ENCODE measurements around the gene DLG2.
A peak's percentile ranks its signal among the peaks of the same experiment; 100 is the strongest.

DLG2 gene

DNA sequence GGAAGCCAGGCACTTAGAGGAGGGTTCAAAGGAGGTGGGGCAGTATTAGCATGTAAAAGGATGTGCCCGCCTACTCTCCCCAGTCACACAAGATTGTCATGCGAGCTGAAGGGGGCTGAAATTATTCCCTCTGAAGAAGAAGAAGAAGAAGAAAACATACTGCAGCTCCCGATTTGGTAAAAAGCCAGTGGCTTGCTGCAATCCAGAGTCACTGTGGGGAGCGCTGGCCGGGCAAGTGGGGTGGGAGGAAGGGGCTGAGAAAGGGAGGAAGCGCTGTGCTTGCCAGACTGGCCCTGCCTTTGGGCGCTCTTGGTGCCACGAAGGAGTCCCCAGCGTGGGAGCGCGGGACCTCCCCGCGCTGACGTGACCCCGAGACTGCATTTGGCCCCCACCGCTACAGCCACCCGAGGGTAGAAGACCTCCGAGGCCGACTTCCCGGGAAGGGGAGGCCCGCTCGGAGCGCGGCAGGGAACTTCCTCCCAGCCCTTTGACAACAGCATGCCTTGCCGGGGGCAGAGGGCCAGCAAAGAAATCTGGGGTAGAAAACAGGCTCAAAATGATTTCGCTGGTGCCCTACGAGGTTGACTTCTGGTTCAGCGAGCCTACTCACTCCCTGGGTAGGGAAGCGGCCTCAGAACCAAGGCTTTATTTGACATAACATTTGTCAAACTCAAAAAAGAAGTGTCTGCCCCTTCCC lies 906.3 kb downstream of the DLG2 start:
- TF ChIP-seq, protein P1, sequence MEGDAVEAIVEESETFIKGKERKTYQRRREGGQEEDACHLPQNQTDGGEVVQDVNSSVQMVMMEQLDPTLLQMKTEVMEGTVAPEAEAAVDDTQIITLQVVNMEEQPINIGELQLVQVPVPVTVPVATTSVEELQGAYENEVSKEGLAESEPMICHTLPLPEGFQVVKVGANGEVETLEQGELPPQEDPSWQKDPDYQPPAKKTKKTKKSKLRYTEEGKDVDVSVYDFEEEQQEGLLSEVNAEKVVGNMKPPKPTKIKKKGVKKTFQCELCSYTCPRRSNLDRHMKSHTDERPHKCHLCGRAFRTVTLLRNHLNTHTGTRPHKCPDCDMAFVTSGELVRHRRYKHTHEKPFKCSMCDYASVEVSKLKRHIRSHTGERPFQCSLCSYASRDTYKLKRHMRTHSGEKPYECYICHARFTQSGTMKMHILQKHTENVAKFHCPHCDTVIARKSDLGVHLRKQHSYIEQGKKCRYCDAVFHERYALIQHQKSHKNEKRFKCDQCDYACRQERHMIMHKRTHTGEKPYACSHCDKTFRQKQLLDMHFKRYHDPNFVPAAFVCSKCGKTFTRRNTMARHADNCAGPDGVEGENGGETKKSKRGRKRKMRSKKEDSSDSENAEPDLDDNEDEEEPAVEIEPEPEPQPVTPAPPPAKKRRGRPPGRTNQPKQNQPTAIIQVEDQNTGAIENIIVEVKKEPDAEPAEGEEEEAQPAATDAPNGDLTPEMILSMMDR (conservative IDR thresholded peaks at IDR 0.05; ENCODE audit: low read depth) = no peak
- no peak for DNase-seq (ENCODE audit: low spot score)
- no peak overlapping the region for H3K27ac ChIP-seq
- CTCF ChIA-PET = no interaction called here
- POLR2A ChIA-PET (ENCODE audit: low non-redundant PET) = no interaction called here

- ChIA-PET CTCF (no interaction called here), POLR2A (ENCODE audit: low non-redundant PET) (no interaction called here)
- no peak for DNase-seq (ENCODE audit: low spot score)
- no peak overlapping the region for H3K27ac ChIP-seq
- TF ChIP-seq, protein P1 (conservative IDR thresholded peaks at IDR 0.05; ENCODE audit: low read depth) = no peak
Observed at GRCh38 chr11:84719935-84720577, 907.1 kb downstream of the DLG2 start.

DNA sequence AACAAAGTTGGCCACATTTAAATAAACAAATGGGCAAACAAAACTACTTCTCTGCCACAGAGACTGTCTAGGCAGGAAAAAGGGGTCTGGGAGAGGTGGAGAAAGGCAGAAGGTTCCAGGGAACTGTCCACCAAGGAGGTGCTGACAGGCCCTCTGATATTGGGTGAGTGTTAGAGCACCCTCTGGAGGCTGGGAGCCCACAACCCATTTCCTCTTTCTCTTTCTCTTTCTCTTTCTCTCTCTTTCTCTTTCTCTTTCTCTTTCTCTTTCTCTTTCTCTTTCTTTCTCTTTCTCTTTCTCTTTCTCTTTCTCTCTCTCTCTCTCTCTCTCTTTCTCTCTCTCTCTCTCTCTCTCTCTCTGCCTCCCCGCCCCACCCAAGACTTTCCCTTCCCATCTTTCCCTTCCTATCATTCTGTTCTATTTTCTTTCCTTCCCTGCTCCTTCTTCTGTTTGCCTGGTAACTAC lies 912.8 kb downstream of the DLG2 start:
- ChIA-PET POLR2A (ENCODE audit: low non-redundant PET) (no interaction called here), CTCF (no interaction called here)
- peak; percentile 15 for DNase-seq (ENCODE audit: low spot score)
- TF ChIP-seq, protein P1 (conservative IDR thresholded peaks at IDR 0.05; ENCODE audit: low read depth) = peak; percentile 29; the same call in 1 of the 2 replicates
- H3K27ac ChIP-seq = no peak overlapping the region

- TF ChIP-seq, protein P1 (conservative IDR thresholded peaks at IDR 0.05; ENCODE audit: low read depth) = no peak
- POLR2A ChIA-PET (ENCODE audit: low non-redundant PET) = no interaction called here
- H3K27ac ChIP-seq = no peak overlapping the region
- CTCF ChIA-PET = no interaction called here
- no peak for DNase-seq (ENCODE audit: low spot score)
Observed at GRCh38 chr11:84691830-84692229, 935.3 kb downstream of the DLG2 start.

GRCh38 chr11:84687433-84687832 lies 939.7 kb downstream of the DLG2 start:
- CTCF ChIA-PET = no interaction called here
- peak; percentile 14 for DNase-seq (ENCODE audit: low spot score)
- no peak overlapping the region for H3K27ac ChIP-seq
- TF ChIP-seq, protein P1 (conservative IDR thresholded peaks at IDR 0.05; ENCODE audit: low read depth) = no peak
- POLR2A ChIA-PET (ENCODE audit: low non-redundant PET) = no interaction called here

- POLR2A ChIA-PET (ENCODE audit: low non-redundant PET) = no interaction called here
- TF ChIP-seq, protein P1 (conservative IDR thresholded peaks at IDR 0.05; ENCODE audit: low read depth) = no peak
- DNase-seq (ENCODE audit: low spot score) = no peak
- H3K27ac ChIP-seq = no peak overlapping the region
- CTCF ChIA-PET = no interaction called here
Observed at GRCh38 chr11:84686716-84687115, 940.4 kb downstream of the DLG2 start.
